Common myeloid progenitor, CD34-positive (primary cell): Measurements from ENCODE around the gene SLIT3.

Experiments used
- CTCF ChIA-PET: fragments of 350-600 bp; sonication (Branson Sonifier 250); formaldehyde crosslinking; loops from one replicate; lab custom pipeline; 2021; ENCODE audit warnings: antibody characterized with exemption; lab: Charles Lee
- POLR2A ChIA-PET: fragments of 350-600 bp; sonication (Branson Sonifier 250); formaldehyde crosslinking; loops from one replicate; lab custom pipeline; 2021; ENCODE audit warnings: antibody characterized with exemption; lab: Charles Lee
- DNase-seq, 3 donors: peaks; one replicate each; pipeline versions ENCODE4 v3.0.0 to v3.0.0-alpha.2; 2013
- H3K27ac ChIP-seq, 2 experiments: 1 replicate in 1 of 2; 2 replicates in 1 of 2; pipeline ENCODE4 v1.7.0; 2013; ENCODE audit warnings: inconsistent platforms in 2 of 2, low read length in 2 of 2, mild to moderate bottlenecking in 2 of 2, low read depth in 1 of 2, moderate library complexity in 1 of 2; ENCODE audit not compliant: severe bottlenecking in 2 of 2, insufficient read depth in 1 of 2, poor library complexity in 1 of 2
- H3K27me3 ChIP-seq, 5 experiments: replicated peaks in 2 of 5; 1 replicate in 3 of 5; 2 replicates in 2 of 5; pipeline versions ENCODE4 v1.6.1 to v1.7.0; 2013; ENCODE audit warnings: low read length in 4 of 5, mild to moderate bottlenecking in 2 of 5, moderate library complexity in 2 of 5, inconsistent platforms in 1 of 5; ENCODE audit not compliant: insufficient read depth in 5 of 5, control insufficient read depth in 4 of 5
- H3K36me3 ChIP-seq, 4 experiments: 1 replicate in 2 of 4; 2 replicates in 2 of 4; pipeline versions ENCODE4 v1.6.1 to v1.7.0; 2013; ENCODE audit warnings: low read length in 3 of 4, control low read depth in 1 of 4, mild to moderate bottlenecking in 1 of 4; ENCODE audit not compliant: control insufficient read depth in 4 of 4, insufficient read depth in 4 of 4
- H3K4me1 ChIP-seq, 4 experiments: 1 replicate in 3 of 4; 2 replicates in 1 of 4; pipeline versions ENCODE4 v1.6.1 to v1.7.1; 2013; ENCODE audit warnings: low read length in 3 of 4, mild to moderate bottlenecking in 3 of 4, control low read depth in 1 of 4, inconsistent platforms in 1 of 4, moderate library complexity in 1 of 4; ENCODE audit not compliant: control insufficient read depth in 4 of 4, insufficient read depth in 4 of 4; ENCODE audit errors: control extremely low read depth in 1 of 4
- H3K4me3 ChIP-seq, 7 experiments: 1 replicate in 4 of 7; 2 replicates in 3 of 7; pipeline versions ENCODE4 v1.5.1 to v1.7.0; 2013; ENCODE audit warnings: mild to moderate bottlenecking in 7 of 7, low read length in 6 of 7, moderate library complexity in 6 of 7, inconsistent platforms in 2 of 7, low read depth in 2 of 7, control low read depth in 1 of 7; ENCODE audit not compliant: insufficient read depth in 4 of 7, control insufficient read depth in 1 of 7; ENCODE audit errors: extremely low read depth in 1 of 7
- H3K9me3 ChIP-seq, 5 experiments: 1 replicate in 4 of 5; 2 replicates in 1 of 5; pipeline versions ENCODE4 v1.6.1 to v1.7.1; 2013; ENCODE audit warnings: low read length in 4 of 5, mild to moderate bottlenecking in 2 of 5, inconsistent platforms in 1 of 5, low read depth in 1 of 5, moderate library complexity in 1 of 5; ENCODE audit not compliant: control insufficient read depth in 4 of 5, insufficient read depth in 2 of 5; ENCODE audit errors: control extremely low read depth in 1 of 5
- WGBS: methylation state at CpG from one replicate; pipeline ENCODE4 v1.1.5; 2013; ENCODE audit not compliant: insufficient coverage; 5-methylcytosine and 5-hydroxymethylcytosine counted together

Gene SLIT3

GRCh38 chr5:169256191-169256590, 44.7 kb downstream of the SLIT3 start:
- WGBS: 100% methylated on average over 1 of the region's 5 CpGs
- Histone ChIP-seq H3K9me3 (peaks cover 0 to 2% (median 0%) of the 10 kb centered on the region in 5 experiments), H3K4me3 (no peak overlapping the region), H3K4me1 (no peaks in the 10 kb centered on the region), H3K27ac (no peak overlapping the region), H3K36me3 (no peaks in the 10 kb centered on the region), H3K27me3 (peaks cover 0 to 3% (median 0%) of the 10 kb centered on the region in 5 experiments)
- POLR2A ChIA-PET: no interaction called here
- CTCF ChIA-PET: no interaction called here
- DNase-seq: no peak

GRCh38 chr5:169253071-169253470, 47.9 kb downstream of the SLIT3 start:
- Histone ChIP-seq H3K9me3 (no peaks in the 10 kb centered on the region), H3K27ac (no peak overlapping the region), H3K4me1 (no peaks in the 10 kb centered on the region), H3K36me3 (no peaks in the 10 kb centered on the region), H3K27me3 (peaks cover 0 to 4% (median 0%) of the 10 kb centered on the region in 5 experiments), H3K4me3 (no peak overlapping the region)
- ChIA-PET POLR2A (no interaction called here), CTCF (no interaction called here)
- WGBS: 95% methylated on average over 3 of the region's 3 CpGs
- no peak for DNase-seq

GRCh38 chr5:169251333-169252084, 49.4 kb downstream of the SLIT3 start:
- POLR2A ChIA-PET: no interaction called here
- no peaks in the 10 kb centered on the region for H3K36me3 ChIP-seq
- DNase-seq: no peak

GRCh38 chr5:169250887-169251286, 50.1 kb downstream of the SLIT3 start:
- Histone ChIP-seq H3K9me3 (no peaks in the 10 kb centered on the region), H3K4me3 (no peak overlapping the region), H3K36me3 (no peaks in the 10 kb centered on the region), H3K27ac (no peak overlapping the region), H3K4me1 (no peaks in the 10 kb centered on the region), H3K27me3 (peaks cover 0 to 4% (median 0%) of the 10 kb centered on the region in 5 experiments)
- DNase-seq: no peak
- WGBS: 94% methylated on average over 2 of the region's 4 CpGs
- ChIA-PET CTCF (interaction anchor here (1.3 kb wide), 1 partner anchor 22 kb away, joined by 3 read pairs; no protein-coding TSS in a partner anchor), POLR2A (no interaction called here)

More at GRCh38 chr5:169251333-169252084, 49.4 kb downstream of the SLIT3 start:
- Histone ChIP-seq H3K27me3 (peaks cover 0 to 4% (median 0%) of the 10 kb centered on the region in 5 experiments), H3K4me3 (no peak overlapping the region), H3K27ac (no peak overlapping the region), H3K9me3 (no peaks in the 10 kb centered on the region), H3K4me1 (no peaks in the 10 kb centered on the region)
- 100% methylated on average over 3 of the region's 8 CpGs for WGBS
- CTCF ChIA-PET: no interaction called here

GRCh38 chr5:169248996-169249395, 51.9 kb downstream of the SLIT3 start:
- Histone ChIP-seq H3K36me3 (no peaks in the 10 kb centered on the region), H3K27me3 (peaks cover 0 to 4% (median 0%) of the 10 kb centered on the region in 5 experiments), H3K4me1 (no peaks in the 10 kb centered on the region), H3K9me3 (no peaks in the 10 kb centered on the region), H3K27ac (no peak overlapping the region), H3K4me3 (no peak overlapping the region)
- DNase-seq: no peak
- 100% methylated on average over 1 of the region's 1 CpG for WGBS
- ChIA-PET POLR2A (no interaction called here), CTCF (no interaction called here)

- CTCF ChIA-PET: interaction anchor here (2.2 kb wide), 1 partner anchor 12 kb away, joined by 4 read pairs; no protein-coding TSS in a partner anchor
- no peaks in the 10 kb centered on the region for H3K4me1 ChIP-seq
- H3K36me3 ChIP-seq: no peaks in the 10 kb centered on the region
- peaks cover 0 to 4% (median 0%) of the 10 kb centered on the region in 5 experiments for H3K27me3 ChIP-seq
- POLR2A ChIA-PET: no interaction called here
- no peaks in the 10 kb centered on the region for H3K9me3 ChIP-seq
- no peak overlapping the region for H3K4me3 ChIP-seq
- H3K27ac ChIP-seq: no peak overlapping the region
- no peak for DNase-seq
- WGBS: 100% methylated on average over 3 of the region's 3 CpGs
Measured at GRCh38 chr5:169248550-169248949, 52.4 kb downstream of the SLIT3 start.

- peaks cover 0 to 10% (median 5%) of the 10 kb centered on the region in 4 experiments for H3K4me1 ChIP-seq
- H3K9me3 ChIP-seq: no peaks in the 10 kb centered on the region
- H3K27ac ChIP-seq: no peak overlapping the region
- DNase-seq: no peak
- no peaks in the 10 kb centered on the region for H3K36me3 ChIP-seq
- H3K4me3 ChIP-seq: no peak overlapping the region
- ChIA-PET CTCF (no interaction called here), POLR2A (no interaction called here)
- peaks cover 0 to 3% (median 0%) of the 10 kb centered on the region in 5 experiments for H3K27me3 ChIP-seq
- WGBS: 100% methylated on average over 3 of the region's 3 CpGs
Measured at GRCh38 chr5:169244812-169245211, 56.1 kb downstream of the SLIT3 start.
